Fibroblast of skin of abdomen (primary cell): Measurements from ENCODE around the gene S100A2.
"Not testable (repeated sequence)": the region's sequence is repeated elsewhere in the genome, so short reads cannot be mapped to it uniquely, and the experiment has no call there.

ENCODE experiments used
- DNase-seq: peaks from one replicate; pipeline ENCODE4 v3.0.0-alpha.2; 2013

The S100A2 gene

GRCh38 chr1:153563483-153563901 lies 2.2 kb downstream of the S100A2 start:
- no peak for DNase-seq

- DNase-seq = not testable (repeated sequence)
These were observed 3.6 kb downstream of the S100A2 start for GRCh38 chr1:153562021-153562420.

GRCh38 chr1:153561466-153561985 lies 4.1 kb downstream of the S100A2 start:
- no peak for DNase-seq

GRCh38 chr1:153560771-153561465 lies 4.7 kb downstream of the S100A2 start:
- no peak for DNase-seq

GRCh38 chr1:153560241-153560640 lies 5.4 kb downstream of the S100A2 start:
- DNase-seq = no peak

GRCh38 chr1:153557877-153558276 lies 7.8 kb downstream of the S100A2 start:
- DNase-seq = no peak

- no peak for DNase-seq
These were observed 9.3 kb downstream of the S100A2 start for GRCh38 chr1:153556348-153556747.

GRCh38 chr1:153553830-153554541 lies 11.7 kb downstream of the S100A2 start:
- DNase-seq = no peak

GRCh38 chr1:153553096-153553495 lies 12.5 kb downstream of the S100A2 start:
- DNase-seq = no peak

GRCh38 chr1:153552335-153552734 lies 13.3 kb downstream of the S100A2 start:
- DNase-seq = no peak

GRCh38 chr1:153550827-153551500 lies 14.7 kb downstream of the S100A2 start:
- DNase-seq = no peak

GRCh38 chr1:153550398-153550758 lies 15.3 kb downstream of the S100A2 start:
- no peak for DNase-seq

- no peak for DNase-seq
These were observed 15.8 kb downstream of the S100A2 start for GRCh38 chr1:153549741-153550397.

- peak; percentile 90 for DNase-seq
These were observed 16.6 kb downstream of the S100A2 start, which contains the start of gene S100A3 for GRCh38 chr1:153548722-153549688. TSS of gene S100A3 (minus strand) at chr1:153549258. CDS start at chr1:153548485, 773 bp downstream.

- no peak for DNase-seq
These were observed 17.8 kb downstream of the S100A2 start for GRCh38 chr1:153547560-153548551.

- no peak for DNase-seq
These were observed 18.7 kb downstream of the S100A2 start for GRCh38 chr1:153546796-153547559.

GRCh38 chr1:153546371-153546770 lies 19.3 kb downstream of the S100A2 start:
- no peak for DNase-seq

GRCh38 chr1:153545067-153546055 lies 20.3 kb downstream of the S100A2 start, which contains the start of gene S100A4:
TSS of gene S100A4 (minus strand) at chr1:153545806. CDS start at chr1:153544794, 1,012 bp downstream.
- DNase-seq = peak; percentile 94
